SK-N-SH treated with all-trans-retinoic acid at 6 μM for 48 hours (cell line): ENCODE measurements around the gene TCFL5.

Source experiments
- ARNTL ChIP-seq: fragments of 450-650 bp; formaldehyde crosslinking; IDR thresholded peaks from 2 replicates; pipeline ENCODE4 v1.5.0; 2020; ENCODE audit warnings: low read depth, mild to moderate bottlenecking, moderate library complexity, borderline replicate concordance
- BACH2 ChIP-seq: fragments of 250-450 bp; sonication (Bioruptor Pico); IDR thresholded peaks from 2 replicates; pipeline ENCODE4 v1.9.0; 2021; ENCODE audit warnings: mild to moderate bottlenecking, borderline replicate concordance
- CREB5 ChIP-seq: fragments of 250-450 bp; sonication (Bioruptor Pico); IDR thresholded peaks from 2 replicates; pipeline ENCODE4 v1.5.1; 2020; ENCODE audit warnings: low read depth, mild to moderate bottlenecking, moderate library complexity
- GLIS3 ChIP-seq: fragments of 250-450 bp; sonication (Bioruptor Pico); IDR thresholded peaks from 2 replicates; pipeline ENCODE4 v1.5.0; 2020; ENCODE audit warnings: mild to moderate bottlenecking, moderate library complexity
- PPARA ChIP-seq: fragments of 250-450 bp; sonication (Bioruptor Pico); IDR thresholded peaks from 2 replicates; pipeline ENCODE4 v1.5.0; 2020; ENCODE audit warnings: mild to moderate bottlenecking, borderline replicate concordance
- ZC3H10 ChIP-seq: fragments of 250-450 bp; sonication (Bioruptor Pico); IDR thresholded peaks from 2 replicates; pipeline ENCODE4 v1.5.1; 2021; ENCODE audit warnings: mild to moderate bottlenecking, moderate library complexity
- ZFP3 ChIP-seq: fragments of 250-450 bp; sonication (Bioruptor Pico); IDR thresholded peaks from 2 replicates; pipeline ENCODE4 v1.5.0; 2020; ENCODE audit warnings: mild to moderate bottlenecking, moderate library complexity
- ZFP30 ChIP-seq: fragments of 450-650 bp; formaldehyde crosslinking; IDR thresholded peaks from 2 replicates; pipeline ENCODE4 v1.5.0; 2022; ENCODE audit warnings: mild to moderate bottlenecking, moderate library complexity
- ZNF565 ChIP-seq: fragments of 450-650 bp; formaldehyde crosslinking; conservative IDR thresholded peaks from 2 replicates; pipeline ENCODE4 v1.5.0; 2020; ENCODE audit warnings: low read depth, mild to moderate bottlenecking, moderate library complexity
- TF ChIP-seq, protein P1 (sequence below): fragments of 250-450 bp; sonication (Bioruptor Pico); IDR thresholded peaks from 2 replicates; pipeline ENCODE4 v1.8.0; 2020; ENCODE audit warnings: mild to moderate bottlenecking, moderate library complexity, borderline replicate concordance

- TF ChIP-seq ZNF565 (CRISPR knock-in tag) = no peak
- TF ChIP-seq PPARA (CRISPR knock-in tag) = no peak
- TF ChIP-seq, protein P1, sequence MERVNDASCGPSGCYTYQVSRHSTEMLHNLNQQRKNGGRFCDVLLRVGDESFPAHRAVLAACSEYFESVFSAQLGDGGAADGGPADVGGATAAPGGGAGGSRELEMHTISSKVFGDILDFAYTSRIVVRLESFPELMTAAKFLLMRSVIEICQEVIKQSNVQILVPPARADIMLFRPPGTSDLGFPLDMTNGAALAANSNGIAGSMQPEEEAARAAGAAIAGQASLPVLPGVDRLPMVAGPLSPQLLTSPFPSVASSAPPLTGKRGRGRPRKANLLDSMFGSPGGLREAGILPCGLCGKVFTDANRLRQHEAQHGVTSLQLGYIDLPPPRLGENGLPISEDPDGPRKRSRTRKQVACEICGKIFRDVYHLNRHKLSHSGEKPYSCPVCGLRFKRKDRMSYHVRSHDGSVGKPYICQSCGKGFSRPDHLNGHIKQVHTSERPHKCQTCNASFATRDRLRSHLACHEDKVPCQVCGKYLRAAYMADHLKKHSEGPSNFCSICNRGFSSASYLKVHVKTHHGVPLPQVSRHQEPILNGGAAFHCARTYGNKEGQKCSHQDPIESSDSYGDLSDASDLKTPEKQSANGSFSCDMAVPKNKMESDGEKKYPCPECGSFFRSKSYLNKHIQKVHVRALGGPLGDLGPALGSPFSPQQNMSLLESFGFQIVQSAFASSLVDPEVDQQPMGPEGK (CRISPR knock-in tag) = no peak
- TF ChIP-seq GLIS3 (CRISPR knock-in tag) = no peak
- TF ChIP-seq BACH2 (CRISPR knock-in tag) = no peak
- no peak for TF ChIP-seq ZFP3 (CRISPR knock-in tag)
- no peak for TF ChIP-seq CREB5 (CRISPR knock-in tag)
- TF ChIP-seq ZC3H10 (CRISPR knock-in tag) = no peak
- TF ChIP-seq ZFP30 (CRISPR knock-in tag) = no peak
- no peak for TF ChIP-seq ARNTL (CRISPR knock-in tag)
Observed at GRCh38 chr20:62861726-62862336, at the start of gene TCFL5.
